NCI-H2196 (cell line): ENCODE measurements around the gene RREB1.
"Not testable (repeated sequence)": the region's sequence is repeated elsewhere in the genome, so short reads cannot be mapped to it uniquely, and the experiment has no call there.

Experiments used
- DNase-seq: peaks from one replicate; lab custom pipeline; 2025; ENCODE audit not compliant: unreplicated experiment; lab: John Stamatoyannopoulos, UW

RREB1 gene

GRCh38 chr6:7260291-7261031 lies 152.7 kb downstream of the RREB1 start:
- no peak for DNase-seq

- DNase-seq, result peak; percentile 86
Measured at GRCh38 chr6:7261032-7261841, 153.5 kb downstream of the RREB1 start.

- peak; percentile 80 for DNase-seq
Measured at GRCh38 chr6:7261852-7262461, 154.2 kb downstream of the RREB1 start.

GRCh38 chr6:7262746-7263518 lies 155.2 kb downstream of the RREB1 start:
- DNase-seq, result no peak

GRCh38 chr6:7263519-7263805 lies 155.7 kb downstream of the RREB1 start:
- DNase-seq, result not testable (repeated sequence)

GRCh38 chr6:7264041-7264440 lies 156.3 kb downstream of the RREB1 start:
- DNase-seq, result no peak

- no peak for DNase-seq
Measured at GRCh38 chr6:7264686-7265384, 157.1 kb downstream of the RREB1 start.

- DNase-seq, result not testable (repeated sequence)
Measured at GRCh38 chr6:7265385-7265726, 157.6 kb downstream of the RREB1 start.

- DNase-seq, result no peak
Measured at GRCh38 chr6:7267071-7267465, 159.3 kb downstream of the RREB1 start.

GRCh38 chr6:7267466-7268091 lies 159.8 kb downstream of the RREB1 start:
- DNase-seq, result peak; percentile 27

GRCh38 chr6:7268362-7268761 lies 160.6 kb downstream of the RREB1 start:
- DNase-seq, result no peak

GRCh38 chr6:7268816-7269555 lies 161.2 kb downstream of the RREB1 start:
- no peak for DNase-seq

- no peak for DNase-seq
Measured at GRCh38 chr6:7269816-7270215, 162.1 kb downstream of the RREB1 start.

- no peak for DNase-seq
Measured at GRCh38 chr6:7270320-7271204, 162.8 kb downstream of the RREB1 start.

GRCh38 chr6:7271205-7271534 lies 163.4 kb downstream of the RREB1 start:
- DNase-seq, result no peak

- no peak for DNase-seq
Measured at GRCh38 chr6:7273709-7274108, 165.9 kb downstream of the RREB1 start.

GRCh38 chr6:7274525-7274924 lies 166.8 kb downstream of the RREB1 start:
- not testable (repeated sequence) for DNase-seq

GRCh38 chr6:7276199-7276524 lies 168.4 kb downstream of the RREB1 start:
- no peak for DNase-seq
